LNCaP clone FGC (cell line): ENCODE measurements around the gene DARS2.
"Not testable (repeated sequence)": the region's sequence is repeated elsewhere in the genome, so short reads cannot be mapped to it uniquely, and the experiment has no call there.

Experiments
- DNase-seq: peaks from one replicate; pipeline ENCODE4 v3.0.0-alpha.2; 2011; ENCODE audit warnings: low read depth
- H3K4me3 ChIP-seq: 2 replicates; pipeline ENCODE4 v1.5.1; 2011; ENCODE audit warnings: mild to moderate bottlenecking, low read depth, low read length, control low read depth
- TF ChIP-seq, protein P1 (sequence below): IDR thresholded peaks from 2 replicates; pipeline ENCODE4 v1.5.1; 2012; ENCODE audit warnings: mild to moderate bottlenecking; ENCODE audit not compliant: control insufficient read depth, insufficient read depth; ENCODE audit errors: extremely low read depth

DARS2 gene

DNA sequence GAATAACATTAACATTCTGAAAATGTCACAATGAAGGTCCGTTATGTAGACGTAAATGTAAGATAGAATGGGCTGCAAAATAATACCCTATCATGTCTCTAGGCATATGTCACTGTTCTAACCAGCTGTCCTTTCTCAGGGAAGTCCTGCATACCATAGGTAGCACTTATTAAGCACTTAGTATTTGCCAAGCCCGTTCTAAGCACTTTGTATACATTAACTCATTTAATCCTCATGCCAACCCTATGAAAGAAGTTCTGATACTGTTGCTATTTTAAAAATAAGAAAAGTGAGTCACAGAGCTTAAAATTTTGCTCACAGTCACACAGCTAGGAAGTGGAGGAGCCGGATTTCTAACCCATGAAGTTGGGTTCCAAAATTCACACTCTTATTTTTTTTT, 27.6 kb downstream of the DARS2 start:
- TF ChIP-seq, protein P1, sequence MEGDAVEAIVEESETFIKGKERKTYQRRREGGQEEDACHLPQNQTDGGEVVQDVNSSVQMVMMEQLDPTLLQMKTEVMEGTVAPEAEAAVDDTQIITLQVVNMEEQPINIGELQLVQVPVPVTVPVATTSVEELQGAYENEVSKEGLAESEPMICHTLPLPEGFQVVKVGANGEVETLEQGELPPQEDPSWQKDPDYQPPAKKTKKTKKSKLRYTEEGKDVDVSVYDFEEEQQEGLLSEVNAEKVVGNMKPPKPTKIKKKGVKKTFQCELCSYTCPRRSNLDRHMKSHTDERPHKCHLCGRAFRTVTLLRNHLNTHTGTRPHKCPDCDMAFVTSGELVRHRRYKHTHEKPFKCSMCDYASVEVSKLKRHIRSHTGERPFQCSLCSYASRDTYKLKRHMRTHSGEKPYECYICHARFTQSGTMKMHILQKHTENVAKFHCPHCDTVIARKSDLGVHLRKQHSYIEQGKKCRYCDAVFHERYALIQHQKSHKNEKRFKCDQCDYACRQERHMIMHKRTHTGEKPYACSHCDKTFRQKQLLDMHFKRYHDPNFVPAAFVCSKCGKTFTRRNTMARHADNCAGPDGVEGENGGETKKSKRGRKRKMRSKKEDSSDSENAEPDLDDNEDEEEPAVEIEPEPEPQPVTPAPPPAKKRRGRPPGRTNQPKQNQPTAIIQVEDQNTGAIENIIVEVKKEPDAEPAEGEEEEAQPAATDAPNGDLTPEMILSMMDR: no peak
- H3K4me3 ChIP-seq: no peak overlapping the region
- DNase-seq: no peak

DNA sequence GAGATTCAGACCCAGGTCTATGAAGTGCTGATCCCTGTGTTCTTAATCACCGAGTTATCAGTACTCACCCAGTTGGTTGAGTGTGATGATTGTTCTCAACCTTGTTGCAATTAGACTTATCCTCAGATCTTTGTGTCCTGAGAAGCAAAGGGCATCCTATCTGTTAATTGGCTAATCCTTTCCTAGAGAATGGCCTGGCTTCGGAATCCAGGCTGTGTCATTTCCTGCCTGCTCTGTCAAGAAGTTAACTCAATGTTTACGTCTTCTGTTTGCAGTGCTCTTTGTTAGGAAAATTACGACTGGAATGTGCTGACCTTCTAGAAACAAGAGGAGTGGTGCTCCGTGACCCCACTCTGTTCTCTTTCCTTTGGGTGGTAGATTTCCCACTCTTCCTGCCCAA, 28.6 kb downstream of the DARS2 start:
- H3K4me3 ChIP-seq: no peak overlapping the region
- TF ChIP-seq, protein P1: no peak
- DNase-seq: no peak

DNA sequence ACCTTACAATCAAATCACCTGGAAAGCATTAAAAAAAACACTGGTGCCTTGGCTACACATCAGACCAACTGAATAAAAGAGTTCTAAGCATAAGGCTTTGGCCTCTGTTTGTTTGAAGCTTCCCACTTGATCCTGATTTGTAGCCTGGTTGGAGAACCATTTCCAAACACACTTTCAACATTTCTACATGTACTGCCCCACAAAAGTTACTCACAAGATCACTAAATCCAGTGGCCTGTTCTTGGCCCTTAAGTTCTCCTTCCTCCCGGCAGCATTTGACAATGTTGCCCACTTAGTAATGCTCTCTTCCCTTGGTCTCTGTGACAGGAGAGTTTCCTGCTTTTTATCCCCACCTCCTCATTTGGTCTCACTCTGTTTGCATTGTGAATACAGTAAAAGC, 31.5 kb downstream of the DARS2 start:
- no peak for DNase-seq
- H3K4me3 ChIP-seq: no peak overlapping the region
- TF ChIP-seq, protein P1: no peak

DNA sequence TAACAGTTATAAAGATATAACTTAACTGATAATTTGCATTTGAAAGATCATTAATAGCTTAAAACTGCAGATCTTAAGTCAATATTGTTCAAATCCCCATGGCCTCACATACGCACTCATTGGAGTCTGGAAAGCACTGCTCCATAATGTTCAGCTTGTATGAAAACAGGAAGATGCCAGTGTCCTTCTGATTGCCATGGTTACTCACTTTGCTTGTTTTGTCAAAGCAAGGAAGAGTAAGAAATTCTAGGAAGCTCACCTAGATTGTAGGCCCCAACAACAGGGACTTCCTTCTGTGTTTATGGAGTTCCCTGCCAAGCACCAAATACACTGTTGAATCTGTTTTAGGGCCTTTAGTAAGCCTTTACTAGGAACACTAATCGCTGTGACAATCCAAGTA, 32.4 kb downstream of the DARS2 start:
- TF ChIP-seq, protein P1: no peak
- no peak overlapping the region for H3K4me3 ChIP-seq
- no peak for DNase-seq

DNA sequence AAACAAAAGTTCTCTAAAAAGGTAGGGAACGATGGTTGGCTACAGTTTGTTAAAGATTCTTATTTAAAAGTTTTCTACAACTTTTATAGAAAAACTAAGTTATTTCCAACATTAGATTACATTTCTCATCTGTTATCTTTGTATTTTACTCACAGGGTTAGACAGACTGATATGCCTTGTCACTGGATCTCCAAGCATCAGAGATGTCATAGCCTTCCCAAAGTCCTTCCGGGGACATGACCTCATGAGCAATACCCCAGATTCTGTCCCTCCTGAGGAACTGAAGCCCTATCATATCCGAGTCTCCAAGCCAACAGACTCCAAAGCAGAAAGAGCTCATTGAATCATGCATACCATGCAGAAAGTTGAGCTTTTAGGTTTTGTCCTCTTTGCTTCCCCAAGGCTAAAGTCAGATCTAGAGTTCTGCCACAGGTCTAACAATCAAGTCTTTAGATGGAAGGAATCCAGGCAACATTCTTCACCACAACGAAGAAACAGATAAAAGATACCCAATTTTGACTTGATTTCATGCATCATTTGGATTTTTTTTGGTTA, 33.0 kb downstream of the DARS2 start:
- no peak overlapping the region for H3K4me3 ChIP-seq
- DNase-seq: no peak
- TF ChIP-seq, protein P1: no peak

DNA sequence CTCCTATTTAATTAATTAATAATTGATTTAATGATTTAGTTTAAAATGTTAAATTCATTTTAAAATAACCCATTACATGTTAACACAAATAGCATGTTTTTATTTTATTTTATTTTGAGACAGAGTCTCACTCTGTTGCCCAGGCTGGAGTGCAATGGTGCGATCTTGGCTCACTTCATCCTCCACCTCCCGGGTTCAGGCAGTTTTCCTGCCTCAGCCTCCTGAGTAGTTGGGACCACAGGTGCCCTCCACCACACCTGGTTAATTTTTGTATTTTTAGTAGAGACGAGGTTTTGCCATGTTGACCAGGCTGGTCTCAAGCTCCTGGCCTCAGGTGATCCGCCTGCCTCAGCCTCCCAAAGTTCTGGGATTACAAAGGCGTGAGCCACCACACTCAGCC, 35.1 kb downstream of the DARS2 start:
- DNase-seq, H3K4me3 ChIP-seq: not testable (repeated sequence)

DNA sequence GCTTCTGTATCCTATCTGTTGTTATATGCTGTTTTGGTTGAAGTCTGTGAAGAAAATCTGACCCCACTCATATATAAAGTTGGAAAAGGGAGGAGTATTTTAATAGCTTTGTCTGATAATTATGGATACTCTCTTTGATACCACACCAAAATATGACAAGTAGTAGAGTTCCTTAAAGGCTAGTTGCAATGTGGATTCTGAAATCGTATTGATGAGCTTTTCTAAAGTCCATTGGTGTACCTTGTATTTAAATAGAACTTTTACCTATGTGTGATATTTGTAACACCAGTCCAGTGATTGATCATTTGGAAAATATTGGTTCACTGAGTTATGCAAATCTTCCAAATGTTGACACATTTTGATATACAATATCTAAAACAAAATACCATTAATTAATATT, 35.6 kb downstream of the DARS2 start:
- no peak for DNase-seq
- H3K4me3 ChIP-seq: no peak overlapping the region
- TF ChIP-seq, protein P1: no peak

DNA sequence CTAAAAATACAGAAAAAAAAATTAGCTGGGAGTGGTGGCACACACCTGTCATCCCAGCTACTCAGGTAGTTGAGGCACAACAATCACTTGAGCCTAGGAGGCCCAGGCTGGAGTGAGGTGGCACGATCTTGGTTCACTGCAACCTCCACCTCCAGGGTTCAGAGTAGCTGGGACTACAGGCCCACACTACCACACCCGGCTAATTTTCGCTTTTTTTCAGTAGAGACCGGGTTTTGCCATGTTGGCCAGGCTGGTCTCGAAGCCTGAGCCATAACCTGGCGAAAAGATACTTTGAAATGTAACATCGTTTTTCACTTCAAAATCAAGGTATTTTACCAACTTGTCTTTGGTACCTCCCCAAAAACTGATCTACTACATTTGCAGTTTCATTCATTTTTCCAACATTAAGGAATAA, 37.3 kb downstream of the DARS2 start:
- no peak overlapping the region for H3K4me3 ChIP-seq
- TF ChIP-seq, protein P1: no peak
- DNase-seq: no peak

DNA sequence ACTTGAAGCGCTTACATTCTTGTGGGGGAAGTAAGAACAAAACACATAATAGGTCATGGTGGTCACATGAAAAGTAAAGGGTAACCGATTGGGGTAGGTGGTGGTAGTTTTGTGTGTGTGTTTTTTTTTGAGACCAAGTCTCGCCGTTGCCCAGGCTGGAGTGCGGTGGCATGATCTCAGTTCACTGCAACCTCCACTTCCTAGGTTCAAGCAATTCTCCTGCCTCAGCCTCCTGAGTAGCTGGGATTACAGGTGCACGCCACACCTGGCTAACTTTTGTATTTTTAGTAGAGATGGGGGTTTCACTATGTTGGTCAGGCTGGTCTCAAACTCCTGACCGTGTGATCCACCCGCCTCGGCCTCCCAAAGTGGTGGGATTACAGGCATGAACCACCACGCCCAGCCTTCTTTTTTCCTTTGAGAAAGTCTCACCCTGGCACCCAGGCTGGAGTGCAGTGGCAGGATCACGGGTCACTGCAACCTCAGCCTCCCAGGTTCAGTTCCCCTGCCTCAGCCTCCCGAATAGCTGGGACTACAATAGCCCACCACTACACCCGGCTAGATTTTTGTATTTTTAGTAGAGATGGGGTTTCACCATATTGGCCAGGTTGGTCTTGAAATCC, 37.8 kb downstream of the DARS2 start:
- not testable (repeated sequence) for DNase-seq, H3K4me3 ChIP-seq
